A673 (cell line): ENCODE measurements around the gene IMMP2L.
"Not testable (repeated sequence)": the region's sequence is repeated elsewhere in the genome, so short reads cannot be mapped to it uniquely, and the experiment has no call there.

Experiments used
- CTCF ChIP-seq: fragments of 300-800, 200-600 bp; sonication (generic); conservative IDR thresholded peaks from 2 replicates; pipeline ENCODE4 v1.5.1; 2017; ENCODE audit warnings: low read depth, mild to moderate bottlenecking, antibody characterized with exemption, low read length, moderate library complexity, mixed read lengths
- EZH2 ChIP-seq: fragments of 200-600 bp; sonication (generic); IDR thresholded peaks from 2 replicates; pipeline ENCODE4 v1.6.1; 2017; ENCODE audit warnings: borderline replicate concordance, low read depth, mild to moderate bottlenecking, mixed read lengths, antibody characterized with exemption, low read length; ENCODE audit not compliant: poor library complexity, severe bottlenecking

- TF ChIP-seq CTCF, EZH2: not testable (repeated sequence)
Observed at GRCh38 chr7:111450705-111451104, 111.6 kb downstream of the IMMP2L start.
